GM21390 (cell line): ENCODE data around the gene TRIM8.
"Not testable (repeated sequence)": the region's sequence is repeated elsewhere in the genome, so short reads cannot be mapped to it uniquely, and the experiment has no call there.

Experiments used
- ATAC-seq: cut with Tn5 transposase; IDR thresholded peaks from one replicate; pipeline ENCODE4 v1.9.1; 2021; ENCODE audit not compliant: unreplicated experiment

Gene TRIM8

DNA sequence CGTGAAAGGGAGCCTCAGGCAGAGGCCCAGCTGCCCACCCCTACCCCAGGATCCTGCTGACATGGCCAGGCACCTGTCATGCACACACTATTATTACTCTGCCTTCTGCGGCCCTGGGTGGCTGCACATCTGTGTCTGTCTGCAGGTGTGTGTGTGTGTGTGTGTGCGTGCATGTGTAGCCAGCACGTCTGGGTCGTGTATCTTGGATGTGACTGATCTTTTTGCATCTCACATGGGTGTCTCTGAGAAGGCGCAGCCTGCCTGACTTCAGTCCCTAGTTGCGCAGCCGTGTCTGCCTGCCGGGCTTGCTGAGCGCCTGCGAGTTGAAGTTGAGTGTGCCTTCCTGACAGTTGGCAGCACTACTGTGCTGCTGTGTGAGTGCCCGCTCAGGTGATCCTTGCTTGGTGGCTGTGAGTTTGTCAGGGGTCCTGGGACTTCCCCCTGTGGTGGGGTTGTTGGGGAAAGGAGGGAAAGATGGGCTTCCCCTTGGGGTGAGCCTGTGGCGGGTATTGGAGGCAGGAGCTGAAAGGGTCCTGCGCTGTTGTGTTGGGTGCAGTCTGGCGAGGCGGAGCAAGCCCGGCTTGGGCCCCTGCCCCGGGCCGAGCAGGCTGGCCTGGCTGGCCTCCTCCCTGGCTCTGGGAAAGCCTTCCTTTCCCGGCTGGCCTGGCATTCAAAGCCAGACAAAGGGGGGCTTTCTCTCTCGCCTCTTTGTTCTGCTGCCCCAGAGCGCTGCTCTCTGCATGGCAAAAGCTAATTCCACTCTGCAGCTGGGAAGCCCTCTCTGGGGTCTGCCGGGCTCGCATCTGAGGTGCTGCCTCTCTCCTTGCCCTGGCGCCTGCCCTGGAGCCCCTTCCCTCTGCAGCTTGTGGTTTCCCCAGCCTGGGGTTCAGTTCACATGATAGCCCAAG is 4.9 kb downstream of the TRIM8 start:
- ATAC-seq: no peak

DNA sequence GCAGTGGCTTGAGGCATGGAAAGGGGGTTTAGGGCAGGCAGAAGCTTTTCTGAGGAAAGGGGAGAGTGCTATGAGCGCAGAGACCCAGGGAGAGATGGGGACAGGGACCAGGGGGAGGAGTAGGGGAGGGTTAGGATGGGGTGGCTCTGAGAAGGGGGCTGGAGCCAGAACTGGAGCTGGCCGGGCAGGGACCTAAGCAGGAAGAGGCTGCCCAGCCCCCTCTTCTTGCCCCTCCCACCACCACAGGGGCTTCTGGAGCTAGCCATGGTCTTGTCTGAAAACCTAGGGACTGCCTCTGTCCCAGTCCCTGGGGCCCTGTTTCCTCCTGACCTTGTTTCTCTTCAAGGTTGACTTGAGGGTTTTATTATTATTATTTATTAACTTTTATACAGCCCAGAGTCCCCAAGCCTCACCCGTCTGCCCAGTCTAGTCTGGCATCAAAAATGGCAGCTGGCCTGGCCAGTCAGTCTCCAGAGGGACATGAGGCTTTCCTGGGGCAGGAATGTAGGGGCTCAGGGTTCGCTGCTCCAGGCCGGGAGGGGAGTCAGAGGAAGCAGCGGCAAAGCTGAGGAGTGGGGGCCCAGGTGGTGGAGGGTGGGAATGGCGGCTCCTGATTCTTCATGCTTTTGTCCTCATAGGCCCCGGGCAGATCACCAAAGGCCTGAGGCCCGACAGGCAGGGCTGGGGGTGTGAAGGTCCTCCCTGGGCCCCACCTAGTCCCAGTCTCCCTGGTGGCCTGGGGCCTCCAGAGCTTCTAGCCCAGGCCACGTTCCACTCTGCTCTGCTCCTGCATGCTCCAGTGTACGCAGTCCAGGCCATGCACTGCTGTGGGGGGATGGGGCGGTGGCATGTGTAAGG is 5.7 kb downstream of the TRIM8 start:
- no peak for ATAC-seq

DNA sequence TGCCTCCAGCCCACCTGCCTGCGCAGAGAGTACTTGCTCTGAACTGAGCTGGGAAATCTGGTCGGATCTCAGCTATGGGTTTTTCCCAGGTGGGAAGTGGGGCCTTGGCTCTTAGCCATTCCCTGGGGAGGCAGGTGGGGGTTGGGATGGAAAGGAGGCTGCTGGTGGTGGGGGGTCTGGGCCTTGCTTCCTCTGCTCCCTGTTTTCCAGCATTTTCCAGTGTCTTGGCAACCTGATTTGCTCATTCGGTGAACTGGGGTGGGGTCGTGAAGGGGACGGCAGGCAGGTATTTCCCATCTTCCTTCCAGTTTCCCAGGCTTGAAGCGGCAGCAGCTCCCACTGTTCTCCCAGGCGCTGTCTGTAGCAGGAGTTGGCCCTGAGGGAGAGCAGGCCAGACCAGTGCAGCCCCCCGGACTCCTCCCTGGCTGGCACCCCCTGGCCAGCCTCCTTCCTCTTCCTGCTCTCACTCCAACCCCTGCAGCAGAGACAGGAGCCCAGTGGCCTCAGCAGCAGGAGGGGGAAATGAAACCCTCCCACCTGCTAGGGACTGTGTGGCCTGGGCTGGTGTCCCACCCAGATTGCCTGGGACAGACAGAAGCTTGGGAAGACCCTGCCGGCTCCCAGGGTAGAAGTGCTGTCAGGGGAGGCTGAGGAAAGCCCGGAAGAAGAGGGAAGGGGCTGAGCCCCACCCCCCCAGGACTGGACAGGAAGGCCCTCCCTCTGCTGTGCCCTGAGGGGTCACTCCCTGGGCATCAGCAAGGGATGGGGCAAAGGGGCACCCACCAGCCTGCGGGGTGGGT is 6.6 kb downstream of the TRIM8 start:
- no peak for ATAC-seq

DNA sequence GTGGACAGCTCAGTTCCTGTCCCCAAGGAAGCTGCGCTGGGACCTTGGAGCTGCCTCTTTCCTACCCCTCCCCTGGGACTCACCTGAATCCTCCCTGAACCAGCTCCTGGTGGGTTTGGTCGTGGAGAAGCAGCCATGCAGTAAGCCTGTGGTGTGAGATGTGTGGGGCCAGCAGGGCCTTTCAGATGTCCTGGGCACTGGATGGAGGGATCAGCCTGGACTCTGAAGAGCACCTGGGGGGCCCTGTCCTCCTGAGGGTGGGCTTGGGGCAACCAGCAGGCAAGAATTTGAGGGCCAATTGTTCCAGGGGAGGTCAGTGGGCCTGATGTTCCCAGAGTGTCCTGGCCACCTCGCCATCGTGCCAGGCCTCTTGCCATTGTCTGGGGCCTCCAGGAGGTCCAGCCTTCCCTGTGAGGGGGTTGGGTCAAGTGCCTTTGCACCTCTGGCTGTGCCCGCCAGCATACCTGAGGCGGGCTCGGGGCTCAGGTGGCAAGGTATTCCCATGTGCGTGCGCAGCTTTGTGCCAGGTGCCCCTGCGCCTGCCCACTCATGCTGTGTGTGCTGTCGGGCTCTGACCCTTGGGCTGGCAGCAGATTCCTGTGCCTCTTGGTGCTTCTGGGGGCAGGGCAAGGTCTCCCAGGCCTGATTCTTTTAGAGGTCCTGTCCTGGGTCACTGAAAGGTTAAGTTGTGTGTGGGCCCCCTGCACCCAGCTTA is 7.3 kb downstream of the TRIM8 start:
- no peak for ATAC-seq

DNA sequence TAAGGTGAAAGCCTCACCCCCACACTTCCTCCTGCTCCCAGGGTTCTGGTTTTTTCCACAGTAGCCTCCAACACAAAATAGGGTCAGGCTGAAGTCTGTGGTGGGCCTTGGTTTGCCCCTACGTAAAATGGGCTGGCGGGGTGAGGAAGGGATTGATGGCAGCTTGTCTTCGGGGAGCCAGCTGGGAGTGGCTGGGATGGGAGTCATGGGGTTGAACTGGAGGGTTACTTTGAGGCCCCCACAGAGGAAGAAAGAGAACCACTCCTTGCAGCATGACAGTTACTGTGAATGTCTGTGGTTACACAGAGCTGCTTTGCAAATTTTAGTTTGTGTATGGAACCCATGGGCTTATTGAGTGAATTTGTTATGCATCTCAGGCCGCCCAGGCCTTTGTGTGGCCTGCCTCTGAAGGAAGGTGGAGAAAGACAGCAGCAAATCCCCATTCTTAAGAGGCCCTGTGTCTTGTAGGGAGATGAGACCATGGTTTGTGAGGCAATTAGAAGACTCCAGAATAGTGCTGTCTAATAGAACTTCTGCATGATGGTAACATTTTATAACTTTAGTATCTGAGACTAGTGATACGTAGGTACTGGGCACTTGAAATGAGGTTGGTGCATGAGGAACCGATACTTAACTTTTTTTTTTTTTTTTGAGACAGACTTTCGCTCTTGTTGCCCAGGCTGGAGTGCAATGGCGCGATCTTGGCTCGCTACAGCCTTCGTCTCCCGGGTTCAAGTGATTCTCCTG is 8.1 kb downstream of the TRIM8 start:
- peak; percentile 55 for ATAC-seq

DNA sequence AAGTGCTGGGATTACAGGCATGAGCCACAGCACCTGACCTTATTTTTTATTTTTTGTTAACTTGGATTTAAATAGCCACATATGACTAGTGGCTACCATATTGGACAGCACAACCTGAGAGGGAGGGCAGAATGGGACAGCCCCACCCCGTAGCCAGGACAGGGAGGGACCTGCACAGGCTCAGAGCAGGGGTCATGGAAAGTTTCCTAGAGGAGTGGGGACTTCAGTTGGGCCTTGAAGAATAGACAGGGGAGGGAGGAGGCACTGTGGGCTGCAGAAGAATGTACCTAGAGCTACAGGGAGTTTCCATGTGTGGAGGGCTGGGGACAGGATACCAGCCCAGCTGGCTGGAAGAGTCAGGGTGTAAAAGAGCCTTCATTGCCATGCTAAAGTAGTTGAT is 8.8 kb downstream of the TRIM8 start:
- no peak for ATAC-seq

DNA sequence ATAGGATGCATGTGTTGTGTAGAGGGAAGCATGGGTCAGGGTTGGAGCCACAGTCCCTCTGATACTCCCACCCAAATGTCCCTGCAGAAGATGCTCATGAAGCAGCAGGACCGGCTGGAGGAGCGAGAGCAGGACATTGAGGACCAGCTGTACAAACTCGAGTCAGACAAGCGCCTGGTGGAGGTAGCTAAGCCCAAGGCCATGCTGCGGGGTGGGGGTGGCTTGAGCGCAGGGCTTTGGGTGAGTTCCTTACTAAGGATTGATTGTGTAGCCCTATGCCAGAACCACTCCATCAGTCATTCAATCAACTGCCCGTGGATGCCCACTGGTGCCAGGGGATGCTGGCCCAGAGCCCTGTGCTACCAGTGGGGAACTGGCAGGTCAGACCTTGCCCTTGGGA is 10.3 kb downstream of the TRIM8 start:
- no peak for ATAC-seq

DNA sequence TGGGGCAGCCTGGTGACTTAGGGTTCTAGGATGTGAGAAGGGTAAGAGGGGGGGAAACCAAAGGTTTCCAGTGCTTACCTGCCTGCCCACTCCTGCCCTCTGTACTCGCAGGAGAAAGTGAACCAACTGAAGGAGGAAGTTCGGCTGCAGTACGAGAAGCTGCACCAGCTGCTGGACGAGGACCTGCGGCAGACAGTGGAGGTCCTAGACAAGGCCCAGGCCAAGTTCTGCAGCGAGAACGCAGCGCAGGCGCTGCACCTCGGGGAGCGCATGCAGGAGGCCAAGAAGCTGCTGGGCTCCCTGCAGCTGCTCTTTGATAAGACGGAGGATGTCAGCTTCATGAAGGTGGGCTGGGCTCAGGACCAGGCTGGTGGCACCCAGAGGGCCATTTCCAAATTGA is 10.7 kb downstream of the TRIM8 start:
- ATAC-seq: no peak

DNA sequence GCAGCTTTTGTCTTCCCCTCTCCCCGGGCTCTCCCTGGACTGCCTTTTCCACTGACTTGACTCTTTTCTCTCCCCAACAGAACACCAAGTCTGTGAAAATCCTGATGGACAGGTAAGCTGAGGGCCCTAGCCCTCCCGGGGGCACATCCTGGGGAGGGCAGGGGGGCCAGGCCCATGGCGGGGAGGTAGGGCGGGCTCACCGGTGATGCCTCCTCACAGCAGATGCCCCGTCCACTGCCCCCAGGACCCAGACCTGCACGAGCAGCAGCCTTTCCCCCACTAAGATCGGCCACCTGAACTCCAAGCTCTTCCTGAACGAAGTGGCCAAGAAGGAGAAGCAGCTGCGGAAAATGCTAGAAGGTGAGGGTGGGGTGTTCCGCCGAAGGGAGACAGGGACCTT is 11.7 kb downstream of the TRIM8 start:
- ATAC-seq: no peak

DNA sequence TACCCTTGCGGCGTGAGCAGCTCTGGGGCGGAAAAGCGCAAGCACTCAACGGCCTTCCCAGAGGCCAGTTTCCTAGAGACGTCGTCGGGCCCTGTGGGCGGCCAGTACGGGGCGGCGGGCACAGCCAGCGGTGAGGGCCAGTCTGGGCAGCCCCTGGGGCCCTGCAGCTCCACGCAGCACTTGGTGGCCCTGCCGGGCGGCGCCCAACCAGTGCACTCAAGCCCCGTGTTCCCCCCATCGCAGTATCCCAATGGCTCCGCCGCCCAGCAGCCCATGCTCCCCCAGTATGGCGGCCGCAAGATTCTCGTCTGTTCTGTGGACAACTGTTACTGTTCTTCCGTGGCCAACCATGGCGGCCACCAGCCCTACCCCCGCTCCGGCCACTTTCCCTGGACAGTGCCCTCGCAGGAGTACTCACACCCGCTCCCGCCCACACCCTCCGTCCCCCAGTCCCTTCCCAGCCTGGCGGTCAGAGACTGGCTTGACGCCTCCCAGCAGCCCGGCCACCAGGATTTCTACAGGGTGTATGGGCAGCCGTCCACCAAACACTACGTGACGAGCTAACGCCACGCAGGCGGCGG is 12.6 kb downstream of the TRIM8 start:
- no peak for ATAC-seq

DNA sequence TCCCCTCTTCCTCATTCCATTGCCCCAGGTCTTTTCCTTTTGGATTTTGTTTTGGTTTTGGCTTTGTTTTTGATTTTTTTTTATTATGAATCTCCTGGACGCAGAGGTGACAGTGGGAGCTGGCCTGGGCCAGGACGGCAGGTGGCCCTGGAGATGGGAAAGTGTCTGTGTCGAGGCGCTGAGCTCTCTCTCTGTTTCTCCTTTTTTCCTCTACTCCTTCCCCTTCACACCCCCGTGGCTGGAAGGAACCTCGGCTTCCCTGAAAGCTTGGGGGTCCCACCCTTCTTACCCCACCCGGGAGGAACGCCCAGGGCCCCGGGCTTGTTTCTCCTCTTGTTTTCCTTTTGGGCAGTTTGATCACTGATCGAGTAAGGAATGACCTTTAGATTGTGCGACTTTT is 13.2 kb downstream of the TRIM8 start:
- no peak for ATAC-seq

DNA sequence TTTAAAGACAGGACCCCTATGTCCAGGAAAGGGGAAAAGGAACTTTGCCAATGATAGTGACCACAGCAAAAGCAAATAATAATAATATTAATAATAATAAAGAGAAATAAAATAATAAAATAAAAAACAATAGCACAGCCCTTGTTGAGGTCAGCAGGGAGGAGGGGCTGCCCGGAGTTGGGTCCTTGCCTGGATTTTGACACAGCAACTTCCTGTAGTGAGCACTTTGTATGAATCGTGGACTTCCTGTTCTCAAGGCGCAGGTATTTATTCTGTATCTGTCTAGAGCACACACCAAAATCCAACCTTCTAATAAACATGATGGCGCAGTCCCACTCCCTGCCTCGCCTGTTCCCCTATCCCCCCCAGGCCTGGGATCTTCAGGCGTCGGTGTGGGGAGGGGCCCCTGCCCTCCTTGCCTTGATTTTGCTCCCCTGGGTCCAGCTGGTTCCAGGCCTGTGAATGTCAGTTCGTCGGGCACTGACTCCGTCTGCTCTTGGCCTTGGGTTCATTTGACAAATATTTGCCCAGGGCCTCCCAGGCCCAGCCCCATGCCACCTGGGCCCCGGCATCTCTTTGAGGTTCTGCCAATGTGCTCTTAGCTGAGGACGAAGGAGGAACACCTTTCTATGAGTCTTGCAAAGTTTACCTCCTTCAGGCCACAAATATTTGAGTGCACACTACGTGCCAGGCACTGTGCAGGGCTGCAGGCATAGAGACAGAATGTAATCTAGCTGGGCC is 13.9 kb downstream of the TRIM8 start:
- no peak for ATAC-seq

DNA sequence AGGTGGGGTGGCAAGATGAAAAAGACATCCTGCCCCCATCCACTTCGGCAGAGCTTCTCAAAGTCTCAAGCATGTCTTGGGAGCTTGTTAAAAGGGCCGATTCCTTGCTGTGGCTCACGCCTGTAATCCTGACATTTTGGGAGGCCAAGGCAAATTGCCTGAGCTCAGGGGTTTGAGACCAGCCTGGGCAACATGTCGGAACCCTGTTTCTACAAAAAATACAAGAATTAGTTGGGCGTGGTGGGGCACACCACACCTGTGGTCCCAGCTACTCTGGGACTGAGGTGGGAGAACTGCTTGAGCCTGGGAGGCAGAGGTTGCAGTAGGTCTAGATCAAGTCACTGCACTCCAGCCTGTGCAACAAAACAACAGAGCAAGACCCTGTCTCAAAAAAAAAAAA is 14.5 kb downstream of the TRIM8 start:
- ATAC-seq: no peak

DNA sequence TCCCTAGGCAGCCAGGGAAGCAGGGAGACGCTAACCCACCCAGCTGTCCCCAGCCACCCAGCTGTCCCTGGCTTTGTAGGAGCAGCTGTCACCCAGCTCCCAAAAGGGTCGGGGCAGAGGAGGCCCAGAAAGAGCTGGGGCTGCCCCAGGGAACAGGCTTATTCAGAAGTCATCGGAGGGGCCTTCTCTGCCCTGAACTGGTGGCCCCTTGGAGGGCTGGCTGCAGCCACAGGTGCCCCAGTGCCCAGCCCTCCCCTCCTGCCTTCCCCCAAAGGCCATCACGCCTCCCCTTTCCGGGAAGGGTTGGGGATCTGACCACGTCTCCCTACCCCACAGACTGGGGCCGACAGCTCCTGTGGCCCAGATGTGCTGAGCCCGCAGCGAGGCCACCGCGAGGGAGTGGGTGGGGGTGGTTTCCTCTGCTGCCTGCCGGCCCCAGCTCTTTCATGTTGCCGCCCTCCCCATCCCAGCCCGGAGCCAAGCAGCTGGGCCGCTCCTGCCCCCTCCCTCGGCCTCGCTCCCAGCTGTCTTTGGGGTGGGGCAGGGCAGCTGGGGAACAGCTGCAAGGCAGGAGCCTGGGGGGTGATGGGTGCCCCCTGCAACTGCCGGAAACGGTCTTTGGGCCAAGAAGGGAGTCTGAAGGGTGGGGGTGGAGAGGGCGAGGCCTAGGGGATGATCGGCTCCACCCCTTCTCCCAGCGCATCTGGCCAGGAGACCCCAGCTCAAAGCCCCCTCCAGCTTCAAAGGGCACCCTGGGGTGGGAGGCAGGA is 16.8 kb downstream of the TRIM8 start:
- ATAC-seq: peak; percentile 91

DNA sequence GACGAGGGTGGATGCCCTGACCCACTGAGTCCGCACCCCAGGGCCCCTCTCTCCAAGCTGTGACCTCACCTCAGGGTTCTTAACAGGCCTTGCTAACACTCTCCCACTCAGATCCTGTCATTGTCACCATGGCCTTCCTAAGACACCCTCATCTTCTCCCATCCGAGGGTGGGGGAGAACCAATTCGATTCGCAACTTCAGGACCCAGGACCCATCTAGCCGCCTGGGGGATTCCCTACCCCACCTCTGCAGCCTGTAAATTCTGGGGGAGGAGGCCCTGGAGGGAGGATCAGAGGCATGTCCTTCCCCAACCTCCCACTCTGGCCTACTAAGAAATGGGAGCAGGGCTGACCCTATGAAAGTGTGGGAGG is 17.4 kb downstream of the TRIM8 start:
- ATAC-seq: no peak

DNA sequence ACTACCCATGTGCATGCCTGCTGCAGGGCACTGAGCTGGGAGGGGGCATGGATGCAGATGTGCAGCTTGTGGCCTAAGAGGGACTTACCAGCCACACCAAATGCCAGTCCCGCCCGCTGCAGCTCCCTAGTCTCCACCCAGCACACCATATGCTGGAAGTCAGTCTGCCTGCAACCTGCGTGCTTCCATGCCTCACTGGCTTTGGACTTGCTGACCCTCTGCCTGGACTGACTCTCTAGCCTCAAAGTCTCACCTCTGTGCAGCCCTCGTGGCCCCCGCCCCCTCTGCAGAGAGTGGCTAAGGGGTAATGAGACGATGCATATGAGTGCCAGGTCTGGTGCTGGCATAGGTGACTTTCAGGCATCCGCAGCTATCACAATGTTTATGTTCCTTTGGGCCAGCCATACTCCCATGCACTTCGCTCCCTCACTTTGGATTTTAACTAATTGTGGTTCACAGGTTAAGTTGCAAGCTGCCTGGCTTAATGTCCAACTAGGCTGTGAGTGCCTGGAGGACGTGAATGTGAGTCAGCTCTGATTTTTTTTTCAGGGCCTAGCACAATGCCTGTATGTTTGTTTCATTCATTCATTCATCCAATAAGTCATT is 21.7 kb downstream of the TRIM8 start:
- no peak for ATAC-seq

DNA sequence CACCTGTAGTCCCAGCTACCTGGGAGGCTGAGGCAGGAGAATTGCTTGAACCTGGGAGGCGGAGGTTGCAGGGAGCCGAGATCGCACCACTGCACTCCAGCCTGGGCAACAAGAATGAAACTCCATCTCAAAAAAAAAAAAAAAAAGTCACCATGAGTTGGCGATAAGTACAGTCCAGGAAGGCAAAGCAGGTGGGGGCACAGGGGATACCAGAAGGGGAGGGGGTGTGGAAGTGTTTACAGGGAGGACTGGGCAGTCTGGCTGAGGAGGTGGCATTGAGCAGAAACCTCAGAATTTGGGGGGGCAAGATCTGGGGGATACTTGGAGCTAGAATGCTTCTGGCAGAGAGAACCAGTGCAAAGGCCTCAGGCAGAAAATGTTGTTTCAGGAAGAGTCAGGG is 23.1 kb downstream of the TRIM8 start:
- not testable (repeated sequence) for ATAC-seq
